Mucosa of rectum (tissue), 2 donors: ENCODE measurements around the gene ASCC3.

Experiments used
- H3K27ac ChIP-seq, 2 donors: one replicate each; pipeline ENCODE4 v1.7.0; 2013; ENCODE audit warnings: inconsistent platforms in 2 of 2, low read depth in 2 of 2, low read length in 2 of 2
- H3K27me3 ChIP-seq, 2 donors: one replicate each; pipeline ENCODE4 v1.7.0; 2013; ENCODE audit warnings: low read length in 2 of 2; ENCODE audit not compliant: control insufficient read depth in 2 of 2, insufficient read depth in 2 of 2
- H3K36me3 ChIP-seq, 2 donors: one replicate each; pipeline ENCODE4 v1.7.0; 2013; ENCODE audit warnings: low read length in 2 of 2; ENCODE audit not compliant: control insufficient read depth in 2 of 2, insufficient read depth in 2 of 2
- H3K4me1 ChIP-seq, 2 donors: one replicate each; pipeline ENCODE4 v1.7.0; 2013; ENCODE audit warnings: low read length in 2 of 2, mild to moderate bottlenecking in 1 of 2; ENCODE audit not compliant: control insufficient read depth in 2 of 2, insufficient read depth in 2 of 2
- H3K4me3 ChIP-seq, 2 donors: one replicate each; pipeline ENCODE4 v1.7.0; 2013; ENCODE audit warnings: low read length in 2 of 2
- H3K9ac ChIP-seq, 2 donors: one replicate each; pipeline ENCODE4 v1.7.0; 2013; ENCODE audit warnings: low read length in 2 of 2, low read depth in 1 of 2, mild to moderate bottlenecking in 1 of 2
- H3K9me3 ChIP-seq, 2 donors: one replicate each; pipeline ENCODE4 v1.7.0; 2013; ENCODE audit warnings: low read length in 2 of 2; ENCODE audit not compliant: control insufficient read depth in 2 of 2
- donor health status: healthy.
- donor health status: Normal muscosa, but diverticular disease.

Gene ASCC3

GRCh38 chr6:100573166-100573565 lies 308.0 kb downstream of the ASCC3 start:
- Histone ChIP-seq H3K4me3 (no peak overlapping the region), H3K9ac (no peak overlapping the region), H3K36me3 (no peaks in the 10 kb centered on the region), H3K4me1 (no peaks in the 10 kb centered on the region), H3K27ac (no peak overlapping the region), H3K9me3 (no peaks in the 10 kb centered on the region), H3K27me3 (no peaks in the 10 kb centered on the region)

- no peak overlapping the region for H3K9ac ChIP-seq
- H3K27ac ChIP-seq, result no peak overlapping the region
- H3K9me3 ChIP-seq, result no peaks in the 10 kb centered on the region
- no peaks in the 10 kb centered on the region for H3K27me3 ChIP-seq
- H3K36me3 ChIP-seq, result no peaks in the 10 kb centered on the region
- no peak overlapping the region for H3K4me3 ChIP-seq
- H3K4me1 ChIP-seq, result no peaks in the 10 kb centered on the region
Observed at GRCh38 chr6:100568255-100568654, 312.9 kb downstream of the ASCC3 start.

DNA sequence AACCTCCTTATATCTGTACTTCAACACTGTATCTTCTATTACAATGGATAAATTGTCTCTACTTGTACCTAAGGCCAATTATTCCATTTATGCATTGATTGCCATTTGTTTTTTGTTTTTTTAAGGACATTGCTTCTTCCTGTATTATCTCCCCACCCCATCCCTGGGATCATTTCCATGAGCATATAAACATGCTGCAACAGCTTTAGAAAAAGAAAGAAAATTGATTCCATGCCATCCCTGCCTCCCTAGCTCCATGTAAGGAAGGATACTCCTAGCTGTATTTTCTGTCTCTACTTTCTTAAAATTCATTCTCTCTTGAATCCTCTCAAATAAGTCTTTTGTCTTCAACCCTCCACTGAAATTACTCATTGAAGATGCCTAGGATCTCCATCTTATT lies 314.6 kb downstream of the ASCC3 start:
- Histone ChIP-seq H3K9me3 (no peaks in the 10 kb centered on the region), H3K4me1 (no peaks in the 10 kb centered on the region), H3K27ac (no peak overlapping the region), H3K4me3 (no peak overlapping the region), H3K36me3 (no peaks in the 10 kb centered on the region), H3K27me3 (no peaks in the 10 kb centered on the region), H3K9ac (no peak overlapping the region)

DNA sequence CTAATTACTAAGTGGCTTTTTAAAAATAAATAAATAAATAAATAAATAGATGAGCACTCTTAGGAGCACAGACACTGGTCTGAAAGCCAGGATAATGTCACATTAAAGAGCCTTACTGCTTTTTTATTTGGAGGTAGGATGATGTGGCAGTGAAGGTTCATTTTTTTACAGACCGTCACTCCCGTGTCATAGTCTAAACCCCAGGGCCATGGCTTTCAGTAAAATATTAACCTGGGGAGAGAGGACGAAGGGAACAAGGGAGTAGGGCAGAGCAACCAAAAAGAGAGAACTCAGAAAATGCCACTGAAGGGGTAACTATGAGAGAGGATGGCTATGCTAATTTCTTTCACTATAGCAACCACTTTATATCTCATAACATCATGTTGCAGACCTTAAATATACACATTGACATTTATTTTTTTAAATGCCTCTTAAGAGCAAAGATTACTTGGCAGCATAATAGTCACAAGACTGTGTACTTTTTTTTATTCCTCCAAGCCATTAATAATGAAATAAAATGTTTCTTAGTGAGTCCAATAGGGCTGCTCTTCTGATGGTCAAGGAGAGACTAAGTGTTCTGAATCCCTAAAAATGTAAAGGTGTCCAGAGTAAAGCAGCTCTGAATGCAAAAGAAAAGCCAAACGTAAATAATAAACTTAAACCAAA lies 315.6 kb downstream of the ASCC3 start:
- no peak overlapping the region for H3K27ac ChIP-seq
- H3K9me3 ChIP-seq, result no peaks in the 10 kb centered on the region
- no peak overlapping the region for H3K9ac ChIP-seq
- H3K4me1 ChIP-seq, result no peaks in the 10 kb centered on the region
- H3K27me3 ChIP-seq, result no peaks in the 10 kb centered on the region
- H3K4me3 ChIP-seq, result no peak overlapping the region
- no peaks in the 10 kb centered on the region for H3K36me3 ChIP-seq

DNA sequence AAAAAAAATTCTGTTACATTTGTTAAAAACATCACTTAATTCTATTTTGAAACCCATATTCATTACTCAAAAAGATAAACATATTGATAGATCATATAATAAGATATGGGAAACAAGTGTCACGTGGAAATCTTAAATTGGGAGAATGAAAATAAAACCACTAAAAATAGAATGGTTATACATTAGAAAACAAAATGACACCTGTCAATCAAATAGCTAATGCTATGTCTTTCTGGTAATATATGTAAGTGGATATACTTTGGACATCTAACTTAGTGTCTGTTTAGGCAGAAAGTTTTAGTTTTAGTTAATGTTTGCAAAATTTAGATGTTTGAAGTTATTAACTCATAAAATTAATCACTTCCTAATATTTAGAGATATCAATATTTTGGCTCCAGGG lies 321.3 kb downstream of the ASCC3 start:
- Histone ChIP-seq H3K4me3 (no peak overlapping the region), H3K9me3 (no peaks in the 10 kb centered on the region), H3K9ac (no peak overlapping the region), H3K4me1 (no peaks in the 10 kb centered on the region), H3K27ac (no peak overlapping the region), H3K27me3 (no peaks in the 10 kb centered on the region), H3K36me3 (no peaks in the 10 kb centered on the region)

DNA sequence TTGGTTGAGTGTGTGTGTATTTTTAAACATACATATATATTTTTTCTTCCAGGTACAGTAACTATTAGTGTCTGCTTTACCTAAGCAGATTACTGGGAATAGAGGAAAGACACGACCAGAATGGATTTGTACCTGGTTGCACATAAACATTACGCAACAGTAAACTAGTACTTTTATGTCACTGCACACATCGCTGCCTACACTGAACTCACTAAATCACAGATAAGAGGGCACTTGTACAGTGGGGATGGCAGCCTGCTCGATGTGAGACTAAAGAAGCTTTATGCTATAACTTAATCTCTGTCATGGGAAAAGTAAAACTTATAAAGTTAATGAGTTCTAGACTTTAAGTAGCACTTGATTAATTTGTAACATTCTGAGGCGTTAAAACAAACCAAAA lies 326.9 kb downstream of the ASCC3 start:
- H3K27ac ChIP-seq, result no peak overlapping the region
- no peaks in the 10 kb centered on the region for H3K9me3 ChIP-seq
- H3K4me1 ChIP-seq, result no peaks in the 10 kb centered on the region
- H3K36me3 ChIP-seq, result no peaks in the 10 kb centered on the region
- no peak overlapping the region for H3K4me3 ChIP-seq
- no peak overlapping the region for H3K9ac ChIP-seq
- H3K27me3 ChIP-seq, result no peaks in the 10 kb centered on the region

DNA sequence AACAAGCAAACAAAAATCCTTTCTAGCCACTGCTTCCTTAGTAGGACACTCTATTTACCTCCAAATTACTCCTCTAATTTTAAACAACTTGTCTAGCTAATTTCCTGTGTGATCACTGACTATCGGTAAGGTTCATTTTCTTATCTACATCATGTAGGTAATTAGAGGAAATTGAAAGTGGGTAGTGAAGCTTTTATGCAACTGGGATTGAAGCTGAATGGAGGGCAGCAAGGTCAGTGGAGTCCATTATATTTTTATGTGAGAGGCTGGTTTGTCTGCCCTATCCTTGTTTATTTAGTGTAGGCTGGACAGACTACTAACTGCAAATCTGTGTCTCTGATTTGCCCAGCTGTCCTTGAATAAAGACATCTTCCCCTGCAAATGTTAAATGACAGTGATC lies 327.9 kb downstream of the ASCC3 start:
- no peaks in the 10 kb centered on the region for H3K9me3 ChIP-seq
- no peak overlapping the region for H3K27ac ChIP-seq
- H3K36me3 ChIP-seq, result no peaks in the 10 kb centered on the region
- no peaks in the 10 kb centered on the region for H3K4me1 ChIP-seq
- H3K9ac ChIP-seq, result no peak overlapping the region
- H3K27me3 ChIP-seq, result no peaks in the 10 kb centered on the region
- no peak overlapping the region for H3K4me3 ChIP-seq

GRCh38 chr6:100549406-100550167 lies 331.5 kb downstream of the ASCC3 start:
- H3K9ac ChIP-seq, result no peak overlapping the region
- H3K27ac ChIP-seq, result no peak overlapping the region
- no peaks in the 10 kb centered on the region for H3K36me3 ChIP-seq
- H3K4me1 ChIP-seq, result no peaks in the 10 kb centered on the region
- no peaks in the 10 kb centered on the region for H3K27me3 ChIP-seq
- no peak overlapping the region for H3K4me3 ChIP-seq
- no peaks in the 10 kb centered on the region for H3K9me3 ChIP-seq

DNA sequence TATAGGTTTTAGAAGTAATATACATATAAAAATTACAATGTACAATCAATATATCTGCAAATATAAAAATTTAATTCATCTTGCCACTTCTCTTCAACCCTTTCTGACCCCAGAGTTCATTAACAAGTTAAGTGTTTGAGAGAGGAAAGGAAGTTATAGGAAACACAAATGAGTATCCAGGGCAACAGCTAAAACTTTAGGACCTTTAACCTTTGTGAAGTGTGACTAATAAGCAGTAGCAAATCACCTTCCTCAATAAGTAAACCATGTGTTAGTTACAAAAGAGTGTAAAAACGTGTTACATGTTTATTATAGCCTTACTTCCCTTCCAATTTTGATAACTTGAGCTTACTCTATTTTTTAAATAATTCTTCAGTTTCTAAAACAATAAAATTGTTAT lies 343.0 kb downstream of the ASCC3 start:
- Histone ChIP-seq H3K4me3 (no peak overlapping the region), H3K27ac (no peak overlapping the region), H3K9ac (no peak overlapping the region), H3K27me3 (no peaks in the 10 kb centered on the region), H3K4me1 (no peaks in the 10 kb centered on the region), H3K9me3 (no peaks in the 10 kb centered on the region), H3K36me3 (peaks cover 0 to 3% of the 10 kb centered on the region in 2 donors)

GRCh38 chr6:100518588-100518987 lies 362.5 kb downstream of the ASCC3 start:
- Histone ChIP-seq H3K4me1 (no peaks in the 10 kb centered on the region), H3K27ac (no peak overlapping the region), H3K9me3 (no peaks in the 10 kb centered on the region), H3K27me3 (no peaks in the 10 kb centered on the region), H3K36me3 (peaks cover 7% of the 10 kb centered on the region in 2 donors), H3K9ac (no peak overlapping the region), H3K4me3 (no peak overlapping the region)
